CD14-positive monocyte (primary cell): Measurements from ENCODE around the gene PNISR. TPM values are rescaled to one million over a fixed set of nuclear protein-coding genes. Genes with fewer than 3 reads are reported as not detected.

ENCODE experiments used
- DNase-seq, 3 donors: peaks; one replicate each; pipeline ENCODE4 v3.0.0-alpha.2; 2011 to 2022
- H2AFZ ChIP-seq: 2 replicates; pipeline ENCODE4 v1.6.0; 2012; ENCODE audit warnings: mild to moderate bottlenecking, low read depth, low read length, inconsistent platforms; ENCODE audit not compliant: insufficient read depth, poor library complexity, severe bottlenecking
- H3K27ac ChIP-seq, 2 donors: 1 replicate in 1 of 2; 2 replicates in 1 of 2; pipeline ENCODE4 v1.5.1; 2012 to 2013; ENCODE audit warnings: low read length in 2 of 2, control low read depth in 1 of 2, inconsistent platforms in 1 of 2, low read depth in 1 of 2, mild to moderate bottlenecking in 1 of 2
- H3K27me3 ChIP-seq, 2 donors: one replicate each; pipeline versions ENCODE4 v1.6.0 to v1.6.1; 2011 to 2013; ENCODE audit warnings: low read length in 2 of 2; ENCODE audit not compliant: control insufficient read depth in 2 of 2, insufficient read depth in 2 of 2
- H3K36me3 ChIP-seq, 2 donors: replicated peaks in 1 of 2; 1 replicate in 1 of 2; 2 replicates in 1 of 2; pipeline versions ENCODE4 v1.5.1 to v1.6.1; 2012 to 2013; ENCODE audit warnings: low read length in 2 of 2, control low read depth in 1 of 2, inconsistent platforms in 1 of 2, mild to moderate bottlenecking in 1 of 2; ENCODE audit not compliant: insufficient read depth in 2 of 2, control insufficient read depth in 1 of 2
- H3K4me1 ChIP-seq, 2 donors: 1 replicate in 1 of 2; 2 replicates in 1 of 2; pipeline versions ENCODE4 v1.5.1 to v1.6.1; 2012 to 2013; ENCODE audit warnings: low read length in 2 of 2, control low read depth in 1 of 2, inconsistent platforms in 1 of 2, mild to moderate bottlenecking in 1 of 2, moderate library complexity in 1 of 2; ENCODE audit not compliant: insufficient read depth in 2 of 2, control insufficient read depth in 1 of 2
- H3K4me2 ChIP-seq: replicated peaks from 2 replicates; pipeline ENCODE3; 2012; ENCODE audit warnings: low read length, moderate library complexity, mild to moderate bottlenecking; ENCODE audit not compliant: poor library complexity, severe bottlenecking; ENCODE audit errors: extremely low read depth
- H3K4me3 ChIP-seq, 3 experiments: fragments of 200-600 bp in 1 of 3; sonication (generic) in 1 of 3; replicated peaks in 1 of 3; 1 replicate in 2 of 3; 2 replicates in 1 of 3; pipeline ENCODE4 v1.5.1; 2011 to 2013; ENCODE audit warnings: low read length in 3 of 3, mild to moderate bottlenecking in 3 of 3, control low read depth in 2 of 3, low read depth in 2 of 3, inconsistent platforms in 1 of 3, moderate library complexity in 1 of 3
- H3K79me2 ChIP-seq: 2 replicates; pipeline ENCODE4 v1.6.0; 2012; ENCODE audit warnings: mild to moderate bottlenecking, control low read depth, inconsistent platforms, low read length, moderate library complexity; ENCODE audit not compliant: insufficient read depth
- H3K9ac ChIP-seq: 2 replicates; pipeline ENCODE4 v1.6.0; 2017; ENCODE audit warnings: low read length, mild to moderate bottlenecking; ENCODE audit not compliant: insufficient read depth, poor library complexity, severe bottlenecking
- H3K9me3 ChIP-seq, 2 donors: replicated peaks in 1 of 2; 1 replicate in 1 of 2; 2 replicates in 1 of 2; pipeline versions ENCODE4 v1.5.1 to v1.6.1; 2012 to 2013; ENCODE audit warnings: low read length in 2 of 2, control low read depth in 1 of 2; ENCODE audit not compliant: control insufficient read depth in 1 of 2, insufficient read depth in 1 of 2
- H4K20me1 ChIP-seq: 2 replicates; pipeline ENCODE4 v1.6.0; 2012; ENCODE audit warnings: mild to moderate bottlenecking, low read length, control low read depth, moderate library complexity; ENCODE audit not compliant: insufficient read depth
- H3K27ac Mint-ChIP-seq, 7 donors: one replicate each; pipeline ENCODE4 v1.8.0; 2020; ENCODE audit warnings: mild to moderate bottlenecking in 7 of 7, mixed read lengths in 7 of 7, moderate library complexity in 6 of 7, inconsistent platforms in 2 of 7
- H3K27me3 Mint-ChIP-seq, 3 donors: one replicate each; pipeline ENCODE4 v1.8.0; 2021 to 2022; ENCODE audit warnings: low read depth in 3 of 3, mild to moderate bottlenecking in 3 of 3, mixed read lengths in 3 of 3, moderate library complexity in 3 of 3, inconsistent platforms in 1 of 3
- H3K36me3 Mint-ChIP-seq, 2 donors: one replicate each; pipeline ENCODE4 v1.8.0; 2020; ENCODE audit warnings: mixed read lengths in 2 of 2, inconsistent platforms in 1 of 2, mild to moderate bottlenecking in 1 of 2
- H3K4me1 Mint-ChIP-seq: one replicate; pipeline ENCODE4 v1.8.0; 2020; ENCODE audit warnings: mild to moderate bottlenecking, mixed read lengths
- H3K4me3 Mint-ChIP-seq, 2 donors: one replicate each; pipeline ENCODE4 v1.8.0; 2020; ENCODE audit warnings: mild to moderate bottlenecking in 2 of 2, mixed read lengths in 2 of 2, moderate library complexity in 1 of 2
- H3K9me3 Mint-ChIP-seq, 7 donors: one replicate each; pipeline ENCODE4 v1.8.0; 2020 to 2022; ENCODE audit warnings: mixed read lengths in 7 of 7, mild to moderate bottlenecking in 6 of 7, moderate library complexity in 6 of 7, inconsistent platforms in 2 of 7
- CTCF ChIP-seq: fragments of 200-600 bp; IDR thresholded peaks from one replicate; pipeline ENCODE4 v1.8.0; 2022; ENCODE audit warnings: antibody characterized with exemption, mild to moderate bottlenecking
- WGBS: methylation state at CpG from one replicate; pipeline ENCODE4 v1.1.5; 2013; ENCODE audit warnings: missing lambda C conversion rate; ENCODE audit not compliant: insufficient coverage; 5-methylcytosine and 5-hydroxymethylcytosine counted together
- intact Hi-C, 2 donors: fragments of 100-400 bp; cut with micrococcal nuclease; formaldehyde crosslinking; loops; one replicate each; pipeline versions ENCODE4 v1.15.0 to v1.15.1; 2023
- polyA plus RNA-seq, 3 donors: library from polyadenylated mRNA; depleted of rRNA in 1 of 3; unstranded in 2 of 3; stranded (reverse) in 1 of 3; fragments of 300-500 nt in 2 of 3; fragments of >200 nt in 1 of 3; fragmentation: Illumina TruSeq in 2 of 3; gene quantifications; 1 replicate in 2 of 3; 2 replicates in 1 of 3; pipeline ENCODE4 v1.2.3, GENCODE V29; 2012 to 2021

Gene PNISR
- polyA plus RNA-seq, 3 donors, result 28.9 to 75.4 (median 33.9) TPM

GRCh38 chr6:99390896-99391295, 34.2 kb downstream of the PNISR start:
- Mint-ChIP-seq H3K4me1 (peaks cover 11% of the 10 kb centered on the region), H3K36me3 (no peaks in the 10 kb centered on the region), H3K27me3 (peaks cover 0 to 5% (median 3%) of the 10 kb centered on the region in 3 donors), H3K9me3 (peaks cover 0 to 1% (median 0%) of the 10 kb centered on the region in 7 donors), H3K4me3 (no peak overlapping the region), H3K27ac (no peak overlapping the region)
- intact Hi-C loops, result no loop called here
- no peaks in the 10 kb centered on the region for H3K36me3 ChIP-seq
- no peaks in the 10 kb centered on the region for H3K9me3 ChIP-seq
- H3K4me1 ChIP-seq, result peaks cover 8 to 15% of the 10 kb centered on the region in 2 donors
- no peak overlapping the region for H3K27ac ChIP-seq
- no peak overlapping the region for H3K9ac ChIP-seq
- no peak for DNase-seq
- H3K79me2 ChIP-seq, result no peaks in the 10 kb centered on the region
- no peak overlapping the region for H2AFZ ChIP-seq
- no peak overlapping the region for H3K4me2 ChIP-seq
- H3K27me3 ChIP-seq, result no peaks in the 10 kb centered on the region
- H4K20me1 ChIP-seq, result no peaks in the 10 kb centered on the region
- no peak overlapping the region for H3K4me3 ChIP-seq
- no CpG with 5 or more reads among the region's 3 CpGs for WGBS
- TF ChIP-seq CTCF, result no peak

- no peaks in the 10 kb centered on the region for H3K9me3 ChIP-seq
- H3K4me1 ChIP-seq, result no peaks in the 10 kb centered on the region
- H3K4me3 ChIP-seq, result no peak overlapping the region
- Mint-ChIP-seq H3K36me3 (no peaks in the 10 kb centered on the region), H3K9me3 (peaks cover 0 to 3% (median 0%) of the 10 kb centered on the region in 7 donors), H3K4me1 (no peaks in the 10 kb centered on the region), H3K27me3 (peaks cover 0 to 6% (median 1%) of the 10 kb centered on the region in 3 donors), H3K27ac (no peak overlapping the region), H3K4me3 (no peak overlapping the region)
- intact Hi-C loops, result no loop called here
- H3K27me3 ChIP-seq, result no peaks in the 10 kb centered on the region
- no peaks in the 10 kb centered on the region for H3K36me3 ChIP-seq
- no peaks in the 10 kb centered on the region for H4K20me1 ChIP-seq
- no peak for TF ChIP-seq CTCF
- H3K9ac ChIP-seq, result no peak overlapping the region
- no peak overlapping the region for H3K4me2 ChIP-seq
- no peak overlapping the region for H3K27ac ChIP-seq
- no peak for DNase-seq
- H3K79me2 ChIP-seq, result no peaks in the 10 kb centered on the region
- H2AFZ ChIP-seq, result no peak overlapping the region
- WGBS, result 94% methylated on average over 3 of the region's 3 CpGs
These were observed 40.6 kb downstream of the PNISR start for GRCh38 chr6:99384507-99384906.
